Trophoblast cell (in vitro differentiated cells and primary cell): ENCODE data around the gene SBNO2.

Experiments used
- DNase-seq, 2 donors: peaks; one replicate each; pipeline ENCODE4 v3.0.0-alpha.2; 2016
- H2AFZ ChIP-seq: 2 replicates; pipeline ENCODE4 v1.6.1; 2013; ENCODE audit warnings: low read length, moderate library complexity, mild to moderate bottlenecking; ENCODE audit not compliant: insufficient read depth, poor library complexity
- H2AK5ac ChIP-seq: 2 replicates; pipeline ENCODE4 v1.6.1; 2013; ENCODE audit warnings: mild to moderate bottlenecking, low read length
- H2BK120ac ChIP-seq: 2 replicates; pipeline ENCODE4 v1.6.1; 2013; ENCODE audit warnings: low read length, mild to moderate bottlenecking, moderate library complexity; ENCODE audit not compliant: insufficient read depth, poor library complexity
- H2BK12ac ChIP-seq: 2 replicates; pipeline ENCODE4 v1.6.1; 2013; ENCODE audit warnings: mild to moderate bottlenecking, low read length, moderate library complexity
- H2BK5ac ChIP-seq: 2 replicates; pipeline ENCODE4 v1.6.1; 2013; ENCODE audit warnings: low read length, low read depth, moderate library complexity, mild to moderate bottlenecking; ENCODE audit not compliant: poor library complexity
- H3K14ac ChIP-seq: 2 replicates; pipeline ENCODE4 v1.6.1; 2013; ENCODE audit warnings: mild to moderate bottlenecking, low read length
- H3K18ac ChIP-seq: 2 replicates; pipeline ENCODE4 v1.6.1; 2013; ENCODE audit warnings: mild to moderate bottlenecking, low read length
- H3K23ac ChIP-seq: 2 replicates; pipeline ENCODE4 v1.6.1; 2013; ENCODE audit warnings: low read length
- H3K27ac ChIP-seq: 2 replicates; pipeline ENCODE4 v1.5.1; 2013; ENCODE audit warnings: low read depth, mild to moderate bottlenecking, inconsistent platforms, low read length, moderate library complexity
- H3K27me3 ChIP-seq: 2 replicates; pipeline ENCODE4 v1.6.1; 2013; ENCODE audit warnings: inconsistent platforms, mild to moderate bottlenecking, low read length, moderate library complexity; ENCODE audit not compliant: insufficient read depth
- H3K36me3 ChIP-seq, 2 experiments: 1 replicate in 1 of 2; 2 replicates in 1 of 2; pipeline ENCODE4 v1.6.1; 2013; ENCODE audit warnings: low read length in 2 of 2, mild to moderate bottlenecking in 2 of 2, moderate library complexity in 1 of 2; ENCODE audit not compliant: insufficient read depth in 2 of 2, control insufficient read depth in 1 of 2
- H3K4ac ChIP-seq: 2 replicates; pipeline ENCODE4 v1.6.1; 2013; ENCODE audit warnings: low read depth, mild to moderate bottlenecking, low read length, moderate library complexity
- H3K4me1 ChIP-seq, 2 experiments: 1 replicate in 1 of 2; 2 replicates in 1 of 2; pipeline ENCODE4 v1.6.1; 2013; ENCODE audit warnings: low read length in 2 of 2, mild to moderate bottlenecking in 2 of 2, moderate library complexity in 1 of 2; ENCODE audit not compliant: insufficient read depth in 2 of 2, control insufficient read depth in 1 of 2
- H3K4me2 ChIP-seq: 2 replicates; pipeline ENCODE4 v1.6.1; 2013; ENCODE audit warnings: inconsistent platforms, mild to moderate bottlenecking, low read length, moderate library complexity
- H3K4me3 ChIP-seq: 2 replicates; pipeline ENCODE4 v1.5.1; 2013; ENCODE audit warnings: mild to moderate bottlenecking, low read depth, low read length, inconsistent platforms
- H3K79me1 ChIP-seq: one replicate; pipeline ENCODE4 v1.6.1; 2013; ENCODE audit warnings: low read length
- H3K79me2 ChIP-seq: 2 replicates; pipeline ENCODE4 v1.6.1; 2013; ENCODE audit warnings: low read length, mild to moderate bottlenecking; ENCODE audit not compliant: control insufficient read depth, insufficient read depth, poor library complexity
- H3K9ac ChIP-seq: 2 replicates; pipeline ENCODE4 v1.6.1; 2013; ENCODE audit warnings: mild to moderate bottlenecking, low read length
- H3K9me3 ChIP-seq: 2 replicates; pipeline ENCODE4 v1.6.1; 2013; ENCODE audit warnings: low read depth, mild to moderate bottlenecking, control low read depth, inconsistent platforms, low read length; ENCODE audit not compliant: insufficient read depth
- H4K12ac ChIP-seq: 2 replicates; pipeline ENCODE4 v1.6.1; 2013; ENCODE audit warnings: low read depth, mild to moderate bottlenecking, low read length, moderate library complexity
- H4K8ac ChIP-seq: 2 replicates; pipeline ENCODE4 v1.6.1; 2013; ENCODE audit warnings: low read depth, mild to moderate bottlenecking, low read length, moderate library complexity
- H4K91ac ChIP-seq: one replicate; pipeline ENCODE4 v1.6.1; 2013; ENCODE audit warnings: low read depth, mild to moderate bottlenecking, low read length, moderate library complexity
- WGBS: extraction: QIAGEN DNeasy Blood & Tissue Kit; methylation state at CpG from one replicate; pipeline ENCODE4 v1.1.7; 2013; ENCODE audit warnings: missing lambda C conversion rate; ENCODE audit not compliant: insufficient read length, insufficient coverage; ENCODE audit errors: extremely low coverage; 5-methylcytosine and 5-hydroxymethylcytosine counted together

The SBNO2 gene

DNA sequence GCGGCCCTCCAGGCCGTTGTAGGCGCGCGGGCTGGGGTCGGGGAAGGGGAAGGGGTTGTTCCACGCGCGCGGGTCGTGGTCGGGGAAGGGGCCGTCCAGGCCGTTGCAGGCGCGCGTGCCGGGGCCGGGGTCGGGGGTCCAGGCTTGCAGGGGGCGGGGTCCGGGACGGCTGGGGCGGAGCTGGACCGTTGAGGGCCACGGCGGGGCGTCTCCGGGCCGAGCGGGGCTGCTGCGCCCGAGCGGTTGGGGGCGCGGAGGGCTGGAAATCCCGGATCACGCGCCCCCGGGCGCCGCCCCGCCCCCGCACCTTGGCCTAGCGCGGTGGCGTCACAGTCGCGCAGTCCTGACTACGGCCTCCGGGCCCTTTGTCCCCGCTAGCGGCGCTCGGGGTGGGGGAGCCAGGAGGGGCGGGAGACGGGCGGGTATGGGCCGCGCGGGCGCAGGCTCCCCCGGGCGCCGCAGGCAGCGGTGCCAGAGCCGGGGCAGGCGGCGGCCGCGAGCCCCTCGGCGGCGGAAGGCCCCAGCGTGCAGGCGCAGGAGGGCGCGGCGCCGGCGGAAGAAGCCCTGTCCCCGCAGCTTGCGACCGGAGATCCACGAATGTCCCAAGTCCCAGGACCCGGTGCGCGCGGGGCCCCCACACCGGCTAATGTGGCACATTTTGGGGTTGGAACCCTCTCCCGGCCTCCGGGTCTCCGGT, 69.6 kb downstream of the SBNO2 start:
- H3K27ac ChIP-seq: peak overlapping the region; percentile 95
- H3K4me2 ChIP-seq: peak overlapping the region; percentile 85
- peaks cover 9% of the 10 kb centered on the region for H3K79me2 ChIP-seq
- peak; percentile 79 to 88 for DNase-seq
- H3K27me3 ChIP-seq: no peaks in the 10 kb centered on the region
- H4K8ac ChIP-seq: peak overlapping the region; percentile 83
- H2AFZ ChIP-seq: peak overlapping the region; percentile 62
- peaks cover 36 to 37% of the 10 kb centered on the region in 2 experiments for H3K36me3 ChIP-seq
- peak overlapping the region; percentile 88 for H3K4me3 ChIP-seq
- H4K91ac ChIP-seq: peak overlapping the region; percentile 87
- peak overlapping the region; percentile 93 for H3K18ac ChIP-seq
- no peak overlapping the region for H3K23ac ChIP-seq
- peak overlapping the region; percentile 86 for H4K12ac ChIP-seq
- peaks cover 24 to 25% of the 10 kb centered on the region in 2 experiments for H3K4me1 ChIP-seq
- peak overlapping the region; percentile 93 for H2BK5ac ChIP-seq
- no CpG with 5 or more reads among the region's 93 CpGs for WGBS
- no peaks in the 10 kb centered on the region for H3K9me3 ChIP-seq
- H3K9ac ChIP-seq: peak overlapping the region; percentile 91
- peak overlapping the region; percentile 73 for H2AK5ac ChIP-seq
- H2BK12ac ChIP-seq: no peak overlapping the region
- H3K4ac ChIP-seq: peak overlapping the region; percentile 7
- peak overlapping the region; percentile 97 for H3K14ac ChIP-seq
- H2BK120ac ChIP-seq: peak overlapping the region; percentile 53
- peaks cover 25% of the 10 kb centered on the region for H3K79me1 ChIP-seq

DNA sequence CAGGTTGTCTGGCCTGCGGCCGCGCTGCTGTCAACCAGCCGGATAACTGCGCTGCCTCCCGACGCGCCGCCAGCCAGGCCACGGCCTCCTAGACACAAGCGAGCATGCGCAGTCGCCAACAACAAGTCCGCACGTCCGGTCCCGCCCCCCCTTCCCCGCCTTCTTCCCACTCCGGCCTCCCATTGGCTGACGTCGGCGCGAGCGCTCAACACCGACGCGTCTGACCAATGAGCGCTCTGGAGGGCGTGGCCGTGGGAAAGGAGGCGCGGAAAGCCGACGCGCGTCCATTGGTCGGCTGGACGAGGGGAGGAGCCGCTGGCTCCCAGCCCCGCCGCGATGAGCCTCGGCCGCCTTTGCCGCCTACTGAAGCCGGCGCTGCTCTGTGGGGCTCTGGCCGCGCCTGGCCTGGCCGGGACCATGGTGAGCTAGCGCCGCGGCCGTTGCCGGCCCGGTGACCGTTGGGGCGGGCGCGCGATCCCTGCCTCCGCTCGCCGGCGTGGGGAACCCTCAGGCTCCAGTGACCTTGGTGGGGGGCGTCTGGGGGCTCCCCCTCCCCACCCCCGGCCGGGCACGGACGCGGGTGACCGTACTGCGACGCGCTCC, 70.3 kb downstream of the SBNO2 start, which contains the start of gene GPX4:
GPX4 (plus strand) TSS at position 287 of the 603 bp plus-strand sequence; CDS start at position 337, 50 bp downstream.
- Histone ChIP-seq H4K8ac (peak within 1 kb of the TSS; percentile 83), H3K27me3 (no peaks in the 10 kb centered on the region), H2BK12ac (peak within 1 kb of the TSS; percentile 98), H2BK5ac (peak within 1 kb of the TSS; percentile 95), H3K9me3 (no peaks in the 10 kb centered on the region), H3K4me3 (peak within 1 kb of the TSS; percentile 88), H3K9ac (peak within 1 kb of the TSS; percentile 91), H3K4me2 (peak within 1 kb of the TSS; percentile 85), H3K18ac (peak within 1 kb of the TSS; percentile 93), H3K23ac (no peak within 1 kb of the TSS), H4K12ac (peak within 1 kb of the TSS; percentile 86), H3K36me3 (peaks cover 31% of the 10 kb centered on the region in 2 experiments), H2AFZ (peak within 1 kb of the TSS; percentile 62), H4K91ac (peak within 1 kb of the TSS; percentile 87), H3K14ac (peak within 1 kb of the TSS; percentile 97), H3K79me2 (peaks cover 9% of the 10 kb centered on the region), H3K79me1 (peaks cover 28% of the 10 kb centered on the region), H2BK120ac (peak within 1 kb of the TSS; percentile 75), H2AK5ac (peak within 1 kb of the TSS; percentile 73), H3K27ac (peak within 1 kb of the TSS; percentile 95), H3K4me1 (peaks cover 27 to 28% of the 10 kb centered on the region in 2 experiments), H3K4ac (peak within 1 kb of the TSS; percentile 80)
- peak; percentile 100 for DNase-seq
- WGBS: no CpG with 5 or more reads among the region's 75 CpGs

DNA sequence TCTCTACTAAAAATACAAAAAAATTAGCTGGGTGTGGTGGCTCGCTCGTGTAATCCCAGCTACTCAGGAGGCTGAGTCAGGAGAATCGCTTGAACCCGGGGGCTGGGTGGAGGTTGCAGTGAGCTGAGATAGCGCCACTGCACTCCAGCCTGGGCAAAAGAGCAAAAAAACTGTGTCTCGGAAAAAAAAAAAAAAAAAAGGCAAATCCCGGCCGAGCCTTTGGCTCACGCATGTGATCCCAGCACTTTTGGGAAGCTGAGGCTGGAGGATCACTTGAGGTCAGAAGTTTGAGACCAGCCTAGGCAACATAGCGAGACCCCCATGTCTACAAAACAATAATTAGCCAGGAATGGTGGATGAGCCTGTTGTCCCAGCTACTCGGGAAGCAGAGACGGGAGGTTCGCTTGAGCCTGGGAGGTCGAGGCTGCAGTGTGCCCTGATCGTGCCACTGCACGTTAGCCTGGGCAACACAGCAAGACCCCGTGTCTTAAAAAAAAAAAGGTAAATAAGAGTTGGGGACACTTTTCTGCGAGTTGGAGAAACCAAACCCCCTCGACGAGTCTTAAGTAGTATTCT, 70.8 kb downstream of the SBNO2 start:
- peaks cover 26 to 27% of the 10 kb centered on the region in 2 experiments for H3K36me3 ChIP-seq
- peak overlapping the region; percentile 59 for H4K8ac ChIP-seq
- H3K23ac ChIP-seq: no peak overlapping the region
- WGBS: no CpG with 5 or more reads among the region's 20 CpGs
- H3K27me3 ChIP-seq: no peaks in the 10 kb centered on the region
- H2BK120ac ChIP-seq: peak overlapping the region; percentile 75
- H4K12ac ChIP-seq: no peak overlapping the region
- H3K27ac ChIP-seq: peak overlapping the region; percentile 94
- peak overlapping the region; percentile 72 for H3K18ac ChIP-seq
- peak in 1 of 2 donors; percentile 47 for DNase-seq
- peak overlapping the region; percentile 35 for H2AK5ac ChIP-seq
- peak overlapping the region; percentile 48 for H3K4ac ChIP-seq
- no peak overlapping the region for H3K4me3 ChIP-seq
- H3K14ac ChIP-seq: peak overlapping the region; percentile 32
- H2BK12ac ChIP-seq: peak overlapping the region; percentile 82
- peak overlapping the region; percentile 46 for H3K4me2 ChIP-seq
- H3K79me1 ChIP-seq: peaks cover 30% of the 10 kb centered on the region
- peak overlapping the region; percentile 21 for H2BK5ac ChIP-seq
- peak overlapping the region; percentile 87 for H4K91ac ChIP-seq
- H3K4me1 ChIP-seq: peaks cover 32 to 33% of the 10 kb centered on the region in 2 experiments
- peaks cover 9% of the 10 kb centered on the region for H3K79me2 ChIP-seq
- no peaks in the 10 kb centered on the region for H3K9me3 ChIP-seq
- H2AFZ ChIP-seq: peak overlapping the region; percentile 40
- no peak overlapping the region for H3K9ac ChIP-seq

DNA sequence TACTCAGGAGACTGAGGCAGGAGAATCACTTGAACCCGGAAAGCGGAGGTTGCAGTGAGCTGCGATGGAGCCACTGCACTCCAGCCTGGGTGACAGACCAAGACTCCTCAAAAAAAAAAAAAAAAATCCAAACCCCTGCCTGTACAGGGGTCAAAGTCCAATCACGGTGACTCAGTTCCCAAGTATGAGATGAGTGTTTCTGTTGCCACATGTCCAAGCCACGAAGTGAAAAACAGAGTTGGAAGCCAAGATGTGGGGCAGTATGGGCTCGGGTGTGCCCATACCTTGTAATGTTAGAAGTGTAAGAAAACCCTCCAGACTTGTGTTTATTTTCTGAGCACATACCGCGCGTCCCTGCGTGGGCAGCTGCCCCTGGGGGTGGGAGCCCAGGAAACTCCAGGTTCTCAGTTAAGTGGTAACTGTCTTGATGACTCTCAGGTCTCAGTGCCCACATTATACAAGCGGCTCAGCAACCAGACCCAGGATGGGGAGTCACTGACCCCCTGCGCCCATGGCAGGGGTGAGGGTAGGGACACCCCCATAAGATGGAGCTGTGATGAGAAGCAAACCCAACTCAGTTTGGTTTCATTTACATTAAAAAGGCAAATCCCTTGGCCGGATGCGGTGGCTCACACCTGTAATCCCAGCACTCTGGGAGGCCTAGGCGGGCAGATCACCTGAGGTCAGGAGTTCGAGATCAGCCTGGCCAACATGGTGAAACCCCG, 71.5 kb downstream of the SBNO2 start:
- Histone ChIP-seq H2AFZ (peak overlapping the region; percentile 58), H4K8ac (peak overlapping the region; percentile 72), H3K9me3 (no peaks in the 10 kb centered on the region), H3K27me3 (no peaks in the 10 kb centered on the region), H3K4me1 (peaks cover 37 to 38% of the 10 kb centered on the region in 2 experiments), H4K12ac (peak overlapping the region; percentile 58), H3K23ac (no peak overlapping the region), H3K36me3 (peaks cover 21 to 22% of the 10 kb centered on the region in 2 experiments), H3K79me2 (peaks cover 9% of the 10 kb centered on the region), H3K4me2 (no peak overlapping the region), H3K9ac (no peak overlapping the region), H3K18ac (peak overlapping the region; percentile 88), H3K27ac (peak overlapping the region; percentile 94), H2BK120ac (peak overlapping the region; percentile 75), H2BK12ac (peak overlapping the region; percentile 98), H2BK5ac (peak overlapping the region; percentile 95), H3K14ac (peak overlapping the region; percentile 65), H3K4ac (peak overlapping the region; percentile 57), H4K91ac (peak overlapping the region; percentile 87), H3K4me3 (no peak overlapping the region), H2AK5ac (peak overlapping the region; percentile 45), H3K79me1 (peaks cover 35% of the 10 kb centered on the region)
- DNase-seq: peak; percentile 96 to 98
- no CpG with 5 or more reads among the region's 17 CpGs for WGBS
